Fibroblast of pulmonary artery (primary cell): ENCODE measurements around the gene ITSN1.

Experiments
- DNase-seq: peaks from one replicate; pipeline ENCODE4 v3.0.0-alpha.2; 2010; ENCODE audit warnings: low read depth
- H3K4me3 ChIP-seq: replicated peaks from 2 replicates; pipeline ENCODE4 v1.5.1; 2011; ENCODE audit warnings: low read depth, mild to moderate bottlenecking, control low read depth, low read length, moderate library complexity
- TF ChIP-seq, protein P1 (sequence below): IDR thresholded peaks from 2 replicates; pipeline ENCODE4 v1.5.1; 2011; ENCODE audit warnings: mild to moderate bottlenecking, control low read depth, low read length, inconsistent platforms; ENCODE audit errors: missing control alignments

ITSN1 gene

GRCh38 chr21:33831962-33832659 lies 189.8 kb downstream of the ITSN1 start:
- H3K4me3 ChIP-seq = no peak overlapping the region
- TF ChIP-seq, protein P1, sequence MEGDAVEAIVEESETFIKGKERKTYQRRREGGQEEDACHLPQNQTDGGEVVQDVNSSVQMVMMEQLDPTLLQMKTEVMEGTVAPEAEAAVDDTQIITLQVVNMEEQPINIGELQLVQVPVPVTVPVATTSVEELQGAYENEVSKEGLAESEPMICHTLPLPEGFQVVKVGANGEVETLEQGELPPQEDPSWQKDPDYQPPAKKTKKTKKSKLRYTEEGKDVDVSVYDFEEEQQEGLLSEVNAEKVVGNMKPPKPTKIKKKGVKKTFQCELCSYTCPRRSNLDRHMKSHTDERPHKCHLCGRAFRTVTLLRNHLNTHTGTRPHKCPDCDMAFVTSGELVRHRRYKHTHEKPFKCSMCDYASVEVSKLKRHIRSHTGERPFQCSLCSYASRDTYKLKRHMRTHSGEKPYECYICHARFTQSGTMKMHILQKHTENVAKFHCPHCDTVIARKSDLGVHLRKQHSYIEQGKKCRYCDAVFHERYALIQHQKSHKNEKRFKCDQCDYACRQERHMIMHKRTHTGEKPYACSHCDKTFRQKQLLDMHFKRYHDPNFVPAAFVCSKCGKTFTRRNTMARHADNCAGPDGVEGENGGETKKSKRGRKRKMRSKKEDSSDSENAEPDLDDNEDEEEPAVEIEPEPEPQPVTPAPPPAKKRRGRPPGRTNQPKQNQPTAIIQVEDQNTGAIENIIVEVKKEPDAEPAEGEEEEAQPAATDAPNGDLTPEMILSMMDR = no peak
- DNase-seq = no peak

GRCh38 chr21:33834801-33835500 lies 192.7 kb downstream of the ITSN1 start:
- H3K4me3 ChIP-seq = no peak overlapping the region
- no peak for DNase-seq
- TF ChIP-seq, protein P1 = no peak

DNA sequence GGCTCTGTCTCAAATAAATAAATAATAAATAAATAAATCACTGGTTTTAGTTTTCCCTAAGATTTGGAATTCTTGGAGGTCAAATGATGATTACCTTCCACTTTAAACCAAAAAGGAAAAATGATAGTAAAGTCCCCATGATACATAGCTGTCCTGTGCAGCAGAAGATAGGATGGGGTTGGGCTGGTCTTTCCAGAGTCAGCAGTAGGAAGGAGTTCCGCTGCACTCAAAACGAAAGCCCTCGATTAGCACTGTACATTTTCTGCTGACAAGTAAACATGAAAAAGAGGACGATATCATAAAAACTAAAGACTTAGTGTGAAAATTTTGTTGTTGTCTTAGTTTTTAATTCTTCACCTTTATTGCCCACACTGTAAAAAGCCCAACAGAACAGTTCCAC lies 193.6 kb downstream of the ITSN1 start:
- H3K4me3 ChIP-seq = no peak overlapping the region

DNA sequence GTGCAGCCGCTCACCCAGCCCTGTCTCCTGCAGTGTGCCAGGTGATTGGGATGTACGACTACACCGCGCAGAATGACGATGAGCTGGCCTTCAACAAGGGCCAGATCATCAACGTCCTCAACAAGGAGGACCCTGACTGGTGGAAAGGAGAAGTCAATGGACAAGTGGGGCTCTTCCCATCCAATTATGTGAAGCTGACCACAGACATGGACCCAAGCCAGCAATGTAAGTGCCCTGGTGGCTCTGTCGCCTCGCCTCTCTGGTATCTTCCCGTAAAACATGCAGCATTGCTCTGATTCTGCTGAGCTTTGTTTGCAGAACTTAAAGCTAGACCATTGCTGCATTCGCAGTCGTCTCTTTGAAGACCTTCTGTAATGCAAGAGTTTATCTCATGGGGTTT lies 194.1 kb downstream of the ITSN1 start:
- DNase-seq = no peak
- no peak overlapping the region for H3K4me3 ChIP-seq
- TF ChIP-seq, protein P1 = no peak

More for the DNA sequence above, 193.6 kb downstream of the ITSN1 start:
- TF ChIP-seq, protein P1 = no peak
- no peak for DNase-seq

DNA sequence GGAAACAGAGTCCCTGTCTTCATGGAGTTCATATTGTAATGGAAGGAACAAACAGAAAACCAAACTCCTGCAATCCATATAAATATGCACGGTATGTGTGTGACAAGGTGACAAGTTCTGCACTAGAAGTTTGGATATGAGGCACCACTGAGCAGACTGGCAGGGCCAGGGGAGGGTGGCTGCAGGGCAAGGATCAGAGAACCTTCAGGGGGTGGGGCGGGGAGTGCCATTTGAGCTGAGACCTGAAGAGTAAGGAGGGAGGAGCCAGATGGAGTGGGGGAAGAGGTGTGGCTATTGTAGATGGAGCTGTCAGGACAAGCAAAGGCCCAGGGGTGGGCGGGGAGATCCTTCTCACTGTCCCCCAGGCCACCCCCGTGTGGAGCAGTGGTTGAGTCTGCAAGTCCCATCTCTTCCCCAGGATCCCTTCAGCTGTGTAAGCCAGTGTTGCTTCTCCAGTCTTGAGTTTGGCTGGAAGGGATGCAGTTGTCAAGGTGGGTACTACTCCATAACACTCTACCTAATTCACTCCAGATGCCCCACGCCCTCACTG lies 196.9 kb downstream of the ITSN1 start:
- TF ChIP-seq, protein P1 = no peak
- H3K4me3 ChIP-seq = no peak overlapping the region
- DNase-seq = no peak

DNA sequence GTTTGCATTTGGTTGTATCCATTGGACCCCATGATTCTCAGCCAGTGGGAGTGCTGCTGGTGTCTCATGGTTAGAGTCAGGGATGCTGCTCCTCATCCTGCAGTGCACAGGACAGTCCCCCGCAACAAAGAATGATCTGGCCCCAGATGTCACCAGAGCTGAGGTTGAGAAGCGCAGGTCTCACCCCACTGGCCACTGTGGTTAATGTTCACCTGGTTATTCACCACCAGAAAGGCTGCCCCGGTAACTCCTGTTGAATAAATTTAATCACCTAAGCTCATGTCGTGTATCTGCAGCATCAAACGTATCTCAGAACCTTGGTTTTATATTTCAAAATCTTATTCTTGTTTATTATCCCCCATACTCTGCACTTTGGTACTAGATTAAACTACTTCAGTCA lies 197.5 kb downstream of the ITSN1 start:
- no peak overlapping the region for H3K4me3 ChIP-seq
- DNase-seq = no peak
- TF ChIP-seq, protein P1 = no peak
